HG03103 (cell line): Measurements from ENCODE around the gene GABRA5.

Experiments
- ATAC-seq: cut with Tn5 transposase; IDR thresholded peaks from one replicate; pipeline ENCODE4 v1.9.1; 2021; ENCODE audit warnings: low read depth; ENCODE audit not compliant: unreplicated experiment

Gene GABRA5

DNA sequence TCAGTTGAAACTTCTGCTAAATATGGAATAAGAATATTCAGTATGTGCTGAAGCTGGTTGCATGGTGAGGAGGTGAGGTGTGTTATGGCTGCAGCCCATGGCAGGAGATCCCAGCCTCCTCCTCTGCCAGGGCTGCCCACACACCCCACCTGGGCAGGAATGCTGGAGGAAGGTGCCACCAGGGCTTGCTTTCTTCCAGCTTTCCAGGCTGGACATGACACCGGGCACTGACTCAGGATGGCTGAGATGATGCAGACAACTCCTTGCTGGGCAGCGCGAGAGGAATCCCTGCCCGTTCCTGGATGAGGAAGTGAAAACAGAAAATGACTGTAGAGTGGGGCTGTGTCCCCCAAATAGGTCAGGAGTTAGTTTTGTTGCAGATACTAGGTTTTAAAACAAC, 118.2 kb downstream of the GABRA5 start:
- ATAC-seq, result no peak

DNA sequence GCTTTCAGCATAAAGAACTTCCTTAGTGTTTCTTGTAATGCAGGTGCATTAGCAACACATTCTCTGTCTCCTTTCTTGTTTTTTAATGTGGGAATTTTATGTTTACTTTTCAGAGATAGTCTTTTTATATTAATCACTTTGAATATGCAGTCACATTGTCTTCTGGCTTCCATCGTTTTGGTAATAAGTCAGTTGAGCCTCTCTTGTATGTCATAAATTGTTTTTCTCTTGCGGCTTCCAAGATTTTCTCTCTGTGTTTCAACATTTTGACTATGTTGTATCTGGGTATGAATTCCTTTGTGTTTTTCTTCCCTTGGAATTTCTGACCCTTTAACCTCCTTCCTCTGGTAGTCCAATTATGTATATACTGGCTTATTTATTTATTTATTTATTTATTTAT, 129.4 kb downstream of the GABRA5 start:
- no peak for ATAC-seq
